ENCODE results near the gene TFR2.

The TFR2 gene

DNA sequence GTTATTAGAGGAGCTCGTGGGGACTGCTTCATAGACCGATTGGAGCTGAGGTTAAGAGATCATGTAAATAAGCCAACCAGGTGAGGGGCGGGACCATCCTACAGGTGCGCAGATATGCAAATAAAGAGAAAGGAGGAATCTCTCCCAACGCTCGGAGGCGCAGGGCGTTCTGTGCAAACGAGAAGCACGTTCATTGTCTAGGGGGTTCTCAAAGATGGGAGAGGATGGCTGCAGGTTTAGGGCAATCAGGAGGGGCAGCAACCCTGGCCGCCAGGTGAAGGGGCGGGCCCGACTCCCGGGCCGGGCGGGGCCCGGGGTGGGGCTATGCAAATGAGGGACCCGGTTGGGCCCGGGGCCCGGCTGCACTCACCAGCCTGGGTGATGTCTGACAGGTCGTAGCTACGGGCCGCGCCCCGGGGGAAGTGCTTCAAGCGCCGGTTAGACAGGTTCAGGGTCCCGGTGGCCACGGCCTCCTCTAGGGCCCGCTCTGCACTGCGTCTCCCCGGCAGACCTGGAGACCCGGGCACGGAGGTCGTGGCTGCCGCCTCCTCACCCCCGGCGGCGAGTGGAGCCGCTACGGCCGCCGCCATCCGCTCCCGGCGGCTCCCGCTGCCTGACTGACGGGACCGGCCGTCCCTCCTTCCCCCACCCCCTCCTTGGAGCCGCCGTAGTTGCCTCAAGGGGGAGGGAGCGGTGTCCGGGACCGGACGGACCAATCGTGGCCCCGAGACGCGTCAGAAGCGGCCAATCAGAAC, 55.7 kb downstream of the TFR2 start, which contains the start of gene LRCH4:
Gene LRCH4 (minus strand): TSS at position 619 of the 755 bp plus-strand sequence. CDS start 29 bp downstream, at position 590.
- DNase-seq, result peak in 1 of 14 donors; percentile 72

DNA sequence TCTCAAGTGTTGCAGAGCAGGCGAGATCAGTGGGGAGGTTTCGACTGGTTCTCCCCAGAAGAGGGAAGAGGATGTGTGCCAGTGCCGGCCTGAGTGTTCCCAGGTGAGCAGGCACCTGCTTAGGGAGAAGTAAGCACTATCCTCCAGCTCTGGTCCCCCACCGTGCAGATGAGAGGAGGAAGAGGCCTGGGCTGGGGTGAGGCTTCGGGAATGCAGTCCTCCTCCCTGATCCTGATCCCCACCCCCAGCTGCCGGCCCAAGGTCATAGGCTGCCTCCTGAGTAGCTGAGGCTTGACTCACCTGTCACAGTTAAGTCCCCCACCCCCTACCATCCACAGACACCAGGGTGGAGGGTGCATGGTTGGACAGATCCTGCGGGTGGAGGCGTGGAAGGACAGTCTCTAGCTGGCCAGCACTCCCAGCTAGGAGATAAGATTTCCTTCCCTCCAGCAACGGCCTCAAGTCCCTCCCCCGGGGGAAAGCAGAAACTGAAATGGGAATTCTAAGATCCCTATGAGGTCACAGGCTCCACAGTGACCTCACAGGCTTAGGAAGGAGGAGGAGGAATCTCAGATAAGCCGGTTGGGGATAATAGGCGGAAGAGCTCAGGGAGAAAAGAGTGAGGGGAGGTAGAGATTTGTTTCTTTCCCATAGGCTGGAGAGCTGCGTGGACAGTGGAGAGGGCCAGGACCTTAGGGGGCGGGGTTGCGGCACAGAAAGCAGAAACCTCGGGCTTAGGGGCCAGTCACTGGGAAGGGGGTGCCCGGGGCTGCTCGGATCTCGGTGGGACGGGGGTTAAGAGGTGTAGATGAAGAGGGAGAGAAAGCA, 56.5 kb downstream of the TFR2 start:
- peak in 2 of 14 donors; percentile 13 to 31 for DNase-seq

GRCh38 chr7:100584054-100584682, 57.2 kb downstream of the TFR2 start:
- peak in 2 of 14 donors; percentile 6 to 50 for DNase-seq

- peak in 9 of 14 donors; percentile 24 to 59 (median 28) for DNase-seq
Measured at GRCh38 chr7:100583132-100584053, 58.0 kb downstream of the TFR2 start.

DNA sequence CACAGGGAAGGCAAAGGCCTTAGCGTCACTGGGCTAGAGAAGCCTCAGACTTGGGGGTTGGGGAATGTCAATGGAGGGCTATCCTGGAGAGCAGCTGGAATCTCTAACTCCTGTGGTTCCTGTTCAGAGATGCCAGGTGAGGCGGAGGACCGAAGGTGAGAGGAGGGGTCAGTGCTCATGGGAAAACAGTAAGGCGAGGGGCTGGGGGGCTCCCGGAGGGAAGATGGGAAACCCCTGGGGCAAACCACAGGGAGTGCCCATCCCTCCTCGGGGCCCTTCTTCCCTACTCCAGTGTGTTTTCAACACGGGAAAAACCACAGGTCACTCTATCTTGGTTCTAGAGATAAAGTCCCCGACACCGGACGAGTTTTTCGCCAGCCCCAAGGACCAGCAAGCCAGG, 58.7 kb downstream of the TFR2 start:
- DNase-seq, result no peak

GRCh38 chr7:100582041-100582579, 59.2 kb downstream of the TFR2 start:
- DNase-seq, result no peak

- DNase-seq, result no peak
Measured at GRCh38 chr7:100580466-100581283, 60.7 kb downstream of the TFR2 start.

- DNase-seq, result no peak
Measured at GRCh38 chr7:100578246-100579183, 62.8 kb downstream of the TFR2 start.

DNA sequence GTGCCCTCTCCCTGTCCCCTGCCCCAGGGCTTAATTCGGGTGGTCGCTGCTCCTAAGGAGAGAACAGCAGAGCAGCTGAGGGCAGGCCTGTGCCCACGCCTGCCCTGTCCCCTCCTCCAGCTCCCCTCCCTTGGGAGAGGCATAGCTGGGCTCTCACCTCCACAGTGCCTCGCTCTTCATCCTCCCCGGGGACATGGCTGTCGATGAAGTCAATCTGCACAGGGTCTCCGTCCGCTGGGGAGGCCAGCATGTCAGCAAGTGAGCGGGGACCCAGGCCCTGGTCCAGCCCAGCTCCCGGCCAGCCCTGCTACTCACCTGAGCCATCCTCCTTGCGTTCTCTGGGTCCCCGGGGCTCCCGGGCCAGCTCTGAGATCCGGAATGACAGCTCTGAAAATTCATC, 63.8 kb downstream of the TFR2 start:
- DNase-seq, result no peak

DNA sequence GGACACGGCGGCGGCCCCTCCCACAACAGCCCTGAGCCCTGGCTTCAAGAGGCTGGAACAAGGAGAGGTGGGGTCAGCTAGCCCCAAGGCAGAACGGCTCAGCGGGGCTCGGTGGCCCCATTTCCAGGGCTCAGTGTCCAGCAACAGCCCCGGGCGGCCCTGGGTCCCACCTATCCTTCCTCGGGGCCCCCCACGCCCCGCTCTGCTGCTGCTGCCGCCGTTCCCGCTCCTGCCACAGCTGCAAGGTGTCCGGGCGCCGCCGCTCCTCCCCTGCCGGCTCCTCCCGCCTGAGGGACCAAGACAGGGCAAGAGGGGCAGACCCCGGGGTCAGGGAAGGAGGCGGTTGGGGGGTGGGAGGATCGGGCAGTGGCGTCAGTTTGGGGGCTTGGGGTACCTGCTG, 64.2 kb downstream of the TFR2 start:
- DNase-seq, result no peak

GRCh38 chr7:100576384-100576993, 64.9 kb downstream of the TFR2 start:
- DNase-seq, result no peak

DNA sequence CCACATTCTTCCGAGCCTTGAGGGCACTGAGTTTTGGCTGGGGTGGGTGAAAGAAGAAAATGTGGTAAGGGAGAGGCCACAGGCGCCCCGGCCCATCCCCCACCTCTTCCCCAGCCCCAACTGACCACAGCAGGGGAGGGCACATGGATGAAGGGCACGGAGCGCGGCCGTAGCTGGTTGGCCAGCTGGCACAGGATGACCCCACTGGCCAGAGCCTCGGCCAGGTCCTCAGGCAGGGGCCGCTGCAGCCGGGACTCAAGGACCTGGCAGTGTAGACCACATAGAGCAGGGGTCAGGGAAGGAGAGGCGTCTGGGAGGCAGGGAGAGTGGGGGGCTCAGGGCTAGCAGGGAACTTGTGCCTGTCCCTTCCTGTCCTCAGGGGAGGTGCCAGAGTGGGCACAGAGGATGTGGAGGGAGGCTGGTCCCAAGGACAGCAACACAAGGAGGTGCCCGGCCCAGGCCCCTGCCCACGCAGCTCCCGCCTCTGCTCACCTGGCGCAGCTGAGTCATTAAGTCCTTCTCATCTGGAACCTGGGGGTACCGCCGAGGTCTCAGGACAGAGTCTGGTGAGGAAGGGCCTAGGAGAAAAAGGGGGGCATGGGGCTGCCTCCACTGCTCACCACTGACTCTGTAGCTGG, 65.5 kb downstream of the TFR2 start:
- DNase-seq, result no peak

DNA sequence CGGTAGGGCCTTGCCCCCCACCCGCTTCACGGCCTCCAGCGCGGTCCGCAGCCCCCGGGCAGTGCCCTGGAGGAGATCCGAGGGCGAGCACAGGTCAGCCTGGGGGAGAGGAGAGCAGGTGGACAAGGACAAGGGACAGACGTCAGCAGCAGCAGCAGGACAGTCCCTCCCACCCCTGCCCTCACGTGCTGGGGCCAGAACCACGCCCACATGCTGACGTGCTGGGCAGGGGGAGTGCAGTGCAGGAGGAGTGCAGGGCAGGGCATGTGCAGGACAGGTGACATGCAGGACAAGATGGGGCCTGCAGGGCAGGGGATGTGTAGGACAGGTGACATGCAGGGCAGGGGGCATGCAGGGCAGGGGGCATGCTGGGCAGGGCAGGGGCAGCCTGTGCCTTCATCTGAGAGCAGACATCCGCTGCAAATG, 66.1 kb downstream of the TFR2 start:
- DNase-seq, result no peak

DNA sequence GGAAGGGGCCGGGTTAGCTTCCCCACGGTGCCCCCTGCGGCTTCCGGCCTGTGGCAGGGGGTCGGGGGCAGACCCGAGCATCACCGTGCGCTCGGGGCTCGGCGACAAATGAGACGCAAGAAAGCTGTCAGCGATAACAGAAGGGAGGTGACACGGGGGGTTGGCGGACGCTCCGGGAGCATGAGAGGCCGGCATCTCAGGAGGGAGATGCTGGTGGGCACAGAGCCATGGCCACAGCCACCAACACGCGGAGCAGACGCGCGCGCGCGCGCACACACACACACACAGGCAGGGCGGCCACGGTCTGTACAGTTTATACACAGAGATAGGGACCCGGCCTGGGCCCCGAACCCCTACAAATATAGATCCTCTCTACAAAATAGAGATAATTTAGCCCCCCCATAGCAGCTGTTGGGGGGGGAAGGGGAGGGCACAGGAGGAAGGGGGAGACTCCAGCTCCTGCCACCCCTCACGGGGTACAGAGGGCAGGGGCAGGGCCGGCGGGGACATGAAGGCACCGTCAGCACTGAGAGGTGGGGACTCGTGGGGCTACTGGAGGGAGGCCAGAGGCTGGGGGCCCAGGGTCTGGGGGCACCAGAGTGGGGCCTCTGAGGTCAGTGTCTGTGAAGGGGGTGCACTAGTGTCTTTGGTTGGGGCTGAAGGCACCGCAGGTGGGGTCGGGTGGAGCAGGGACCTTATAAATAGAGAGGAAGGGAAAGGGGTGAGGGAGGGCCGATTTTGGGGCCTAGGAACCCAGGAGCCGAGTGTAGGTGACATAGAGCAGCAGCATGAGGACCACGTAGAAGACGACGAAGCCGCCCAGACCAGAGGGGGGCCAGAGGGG, 66.8 kb downstream of the TFR2 start:
- no peak for DNase-seq

- DNase-seq, result no peak
Measured at GRCh38 chr7:100573691-100574361, 67.5 kb downstream of the TFR2 start, which contains the start of gene SAP25. Gene SAP25, minus strand, starts transcription at chr7:100573900. Its CDS starts 158 bp downstream, at chr7:100573742.

GRCh38 chr7:100572949-100573675, 68.2 kb downstream of the TFR2 start:
- no peak for DNase-seq
